Bone marrow (tissue), 2 donors: Measurements from ENCODE around the gene MTG2.

Experiments
- DNase-seq, 2 donors: peaks; one replicate each; lab custom pipeline; 2025; lab: John Stamatoyannopoulos, UW

MTG2 gene

DNA sequence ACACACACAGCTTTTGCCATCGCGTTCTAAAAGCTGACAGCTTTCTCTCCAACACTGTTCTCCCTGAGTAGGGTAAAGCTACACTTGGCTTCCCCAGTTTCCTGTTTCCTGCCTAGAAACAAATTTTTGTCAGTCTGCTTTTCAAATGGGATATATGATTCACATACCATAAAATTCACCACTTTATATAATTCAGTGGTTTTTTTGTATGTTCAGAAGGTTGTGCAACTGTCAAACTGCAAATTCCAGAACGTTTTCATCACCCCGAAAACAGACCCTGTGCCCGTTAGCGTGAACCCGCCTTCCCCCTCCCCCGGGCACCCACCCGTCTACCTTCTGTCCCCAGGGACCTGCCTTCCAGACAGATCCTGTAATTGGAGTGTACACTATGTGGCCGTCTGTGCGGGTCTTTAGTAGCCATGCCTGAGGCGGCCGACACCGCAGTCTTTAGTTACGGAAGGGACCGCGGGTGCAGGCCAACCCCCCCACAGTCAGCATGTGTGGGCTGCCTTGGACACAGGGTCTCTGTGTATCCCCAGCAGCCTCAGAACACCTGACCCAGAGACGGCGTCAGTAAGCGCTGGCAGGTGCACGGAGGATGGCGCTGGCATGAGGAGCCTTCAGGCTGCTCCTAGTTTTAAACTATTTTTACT lies 20.7 kb downstream of the MTG2 start:
- DNase-seq: no peak

DNA sequence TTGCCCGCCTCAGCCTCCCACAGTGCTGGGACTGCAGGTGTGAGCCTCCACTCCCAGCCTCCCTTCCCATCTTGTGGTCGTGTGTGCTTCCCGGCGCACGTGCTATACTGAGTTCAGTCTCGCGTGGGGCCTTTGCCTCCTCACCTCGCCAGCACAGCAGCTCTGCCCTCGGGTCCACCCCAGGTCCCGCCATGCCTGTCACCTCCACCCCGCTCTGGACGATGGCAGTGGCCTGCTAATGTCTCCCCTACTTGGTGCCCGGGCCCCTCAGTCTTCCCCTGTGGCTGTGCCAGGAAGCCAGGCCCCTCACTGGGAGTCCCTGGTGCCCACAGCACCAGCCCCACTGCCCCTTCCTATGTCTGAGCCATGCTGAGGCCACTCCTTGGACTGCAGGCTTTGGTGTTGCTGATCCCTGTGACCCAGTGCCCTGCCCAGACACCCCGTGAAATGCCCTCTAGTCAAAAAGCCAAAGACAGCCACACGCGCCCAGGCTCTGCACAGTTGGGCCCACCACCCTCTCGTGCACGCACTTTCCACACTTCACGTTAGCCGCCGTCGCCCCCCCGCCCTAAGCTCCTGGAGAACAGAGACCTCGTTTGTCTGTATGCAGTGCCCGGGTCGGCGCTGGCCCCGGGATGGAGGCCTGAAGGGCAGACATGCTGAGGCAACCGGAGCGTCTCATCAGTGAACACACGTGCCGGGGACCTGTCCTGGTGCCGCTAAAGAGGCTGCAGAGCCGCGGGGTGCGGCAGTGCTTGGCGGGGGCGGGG lies 23.0 kb downstream of the MTG2 start:
- DNase-seq: no peak

DNA sequence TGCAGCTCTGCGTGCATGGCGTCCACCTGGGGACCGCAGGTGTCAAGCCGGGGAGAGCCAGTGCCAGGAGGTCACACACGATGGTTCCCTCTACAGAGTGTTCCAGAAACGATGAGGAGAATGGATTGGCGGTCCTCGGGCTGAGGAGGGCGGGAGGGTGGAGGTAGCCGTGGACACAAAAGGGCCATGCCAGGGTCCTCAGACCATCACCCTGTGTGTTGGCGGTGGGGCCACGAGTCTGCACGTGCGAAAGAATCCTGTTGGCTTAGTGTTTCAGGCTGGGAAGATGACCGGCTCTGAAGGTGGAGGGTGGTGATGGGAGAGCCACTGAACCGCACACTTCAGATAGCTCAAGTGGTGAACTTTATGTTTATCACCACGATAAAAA lies 23.6 kb downstream of the MTG2 start:
- no peak for DNase-seq

DNA sequence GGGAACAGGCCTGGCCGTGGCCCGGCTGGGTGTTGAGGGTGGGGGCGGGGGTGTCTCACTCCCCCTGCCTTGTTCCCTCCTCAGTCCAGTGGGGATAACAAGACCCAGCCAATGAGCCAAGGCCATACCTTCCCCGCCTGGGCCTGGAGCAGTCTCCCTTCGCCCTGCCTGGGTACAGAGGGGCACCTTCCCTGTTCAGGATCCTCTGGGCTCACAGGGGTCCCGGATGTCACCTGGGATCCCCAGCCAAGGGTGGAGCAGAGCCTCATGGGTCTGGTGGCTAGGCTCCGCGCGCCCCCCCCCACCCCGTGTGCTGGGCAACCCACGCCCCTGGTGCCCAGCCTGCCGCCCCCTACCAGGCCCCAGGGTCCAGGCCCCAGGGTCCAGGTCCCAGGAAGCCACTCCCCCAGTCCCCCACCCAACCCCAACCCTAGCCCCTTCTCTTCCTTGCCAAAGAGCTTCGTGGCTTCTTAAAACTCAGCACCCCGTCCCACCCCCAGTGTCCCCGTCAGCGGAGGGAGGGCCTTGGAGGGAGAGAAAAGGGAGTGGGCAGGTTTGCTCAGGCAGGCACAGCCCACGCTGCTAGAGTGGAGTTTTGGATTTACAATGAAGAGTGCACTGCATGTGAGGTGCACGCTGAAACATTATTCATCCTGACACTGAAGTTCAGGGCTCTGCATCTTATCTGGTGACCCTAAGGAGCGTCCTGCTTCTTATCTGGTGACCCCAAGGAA lies 25.4 kb downstream of the MTG2 start:
- no peak for DNase-seq

DNA sequence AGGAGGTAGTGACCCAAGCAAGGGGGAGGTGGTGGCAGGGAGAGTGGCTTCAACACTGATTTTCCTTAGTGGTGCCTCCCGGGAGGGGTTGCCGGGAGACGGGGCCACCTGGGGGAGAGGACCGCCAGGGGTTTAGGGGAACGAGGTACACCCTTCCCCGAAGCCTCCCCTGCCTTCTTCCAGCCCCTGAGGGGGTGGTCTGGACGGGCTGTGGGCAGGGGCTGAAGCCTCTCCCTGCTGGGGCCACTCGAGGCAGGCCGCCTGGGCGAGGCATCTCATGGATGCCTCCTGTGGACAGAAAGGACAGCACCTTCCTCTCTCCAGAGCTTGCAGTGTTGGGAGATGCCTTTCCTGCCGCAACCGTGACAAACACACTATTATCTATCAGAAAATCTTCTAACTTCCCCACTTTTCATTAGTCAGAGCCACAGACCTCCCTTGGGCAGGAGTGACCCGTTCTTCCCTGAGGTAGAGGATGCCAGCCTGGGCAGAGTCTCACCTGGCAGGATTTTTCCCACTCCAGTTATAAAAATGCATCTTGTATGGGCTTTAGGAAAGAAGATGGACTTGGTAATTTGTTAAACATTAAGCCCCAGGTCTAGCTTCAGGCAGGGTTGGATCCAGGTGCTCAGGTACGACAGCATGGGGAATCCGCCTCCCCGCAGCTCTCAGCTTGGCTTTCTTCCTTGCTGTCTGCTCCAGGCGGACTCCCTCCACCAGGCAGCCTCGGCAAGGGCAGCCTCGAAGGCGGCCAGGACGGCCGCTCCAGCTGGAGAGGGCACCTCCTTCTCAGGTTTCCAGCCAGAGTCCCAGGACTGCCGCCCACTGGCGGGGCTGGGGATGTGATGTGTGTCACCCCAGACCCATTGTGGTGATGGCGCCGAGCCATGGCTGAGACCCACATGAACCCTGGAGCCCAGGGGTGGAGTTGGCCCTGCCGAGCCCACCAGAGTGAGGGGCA lies 26.2 kb downstream of the MTG2 start:
- no peak for DNase-seq

DNA sequence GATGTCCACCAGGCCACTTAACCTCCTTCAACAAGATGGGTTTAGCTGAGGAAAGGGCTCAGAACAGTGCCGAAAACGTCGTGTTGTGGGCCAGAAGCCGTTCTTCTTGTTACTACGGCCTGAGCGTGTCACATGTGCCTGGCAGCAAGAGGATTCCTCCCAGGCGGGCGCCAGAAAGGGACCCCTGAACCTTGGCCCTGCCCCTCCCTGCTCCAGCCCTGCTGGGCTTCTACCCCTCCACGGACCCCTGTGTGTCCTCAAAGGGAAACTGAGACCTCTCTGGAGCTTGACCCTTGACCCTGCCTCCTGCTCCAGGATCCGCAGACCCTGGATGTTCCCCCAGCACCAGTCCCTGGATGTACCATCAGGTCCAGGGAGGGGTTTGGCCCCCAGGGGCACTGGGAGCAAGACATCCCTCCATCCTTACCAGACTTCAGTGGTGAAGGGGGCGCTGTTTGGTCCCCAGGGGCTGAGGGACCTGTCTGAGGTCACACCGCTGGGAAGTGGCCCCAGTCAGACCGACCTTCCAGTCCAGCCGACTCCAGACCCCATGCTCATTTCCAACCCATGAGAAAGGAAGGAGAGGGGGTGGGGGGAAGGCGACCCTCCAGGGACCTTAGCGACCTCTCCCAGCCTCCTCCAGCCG lies 27.1 kb downstream of the MTG2 start:
- no peak for DNase-seq

DNA sequence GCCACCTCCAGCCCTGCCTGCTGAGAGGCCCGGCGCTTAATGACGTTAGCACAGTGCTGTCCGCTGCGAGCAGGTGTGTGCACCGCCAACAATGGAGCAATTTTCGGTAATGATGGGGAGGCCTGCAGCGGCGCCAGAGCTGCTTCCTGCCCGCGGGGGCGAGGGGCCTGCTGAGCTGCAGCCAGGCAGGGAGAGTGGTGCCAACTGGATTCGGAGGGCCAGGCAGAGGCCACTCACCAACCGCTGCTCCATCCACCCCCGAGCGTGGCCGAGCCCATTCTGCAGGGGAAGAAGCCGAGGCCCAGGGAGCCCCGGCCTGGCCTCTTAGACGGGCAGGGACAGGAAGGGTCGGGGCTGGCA lies 27.6 kb downstream of the MTG2 start:
- DNase-seq: no peak

DNA sequence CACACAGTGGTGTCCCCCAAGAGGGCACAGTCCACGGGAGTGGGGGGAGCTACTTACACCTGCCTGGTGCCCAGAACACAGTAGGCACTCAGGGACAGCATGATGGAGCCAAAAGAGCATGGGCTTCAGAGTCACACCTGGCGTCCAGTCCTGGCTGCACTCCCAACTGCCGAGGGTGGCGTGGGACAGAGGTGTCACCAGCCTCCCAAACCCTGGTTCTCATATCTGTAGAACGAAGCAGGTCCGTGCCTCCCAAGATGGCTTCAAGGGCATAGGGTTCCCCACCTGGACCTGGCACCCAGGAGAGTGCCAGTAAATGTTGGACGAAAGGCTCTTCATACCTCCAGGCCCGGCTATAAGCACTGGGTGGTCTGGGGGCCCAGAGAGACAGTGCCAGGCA lies 28.4 kb downstream of the MTG2 start:
- DNase-seq: no peak

DNA sequence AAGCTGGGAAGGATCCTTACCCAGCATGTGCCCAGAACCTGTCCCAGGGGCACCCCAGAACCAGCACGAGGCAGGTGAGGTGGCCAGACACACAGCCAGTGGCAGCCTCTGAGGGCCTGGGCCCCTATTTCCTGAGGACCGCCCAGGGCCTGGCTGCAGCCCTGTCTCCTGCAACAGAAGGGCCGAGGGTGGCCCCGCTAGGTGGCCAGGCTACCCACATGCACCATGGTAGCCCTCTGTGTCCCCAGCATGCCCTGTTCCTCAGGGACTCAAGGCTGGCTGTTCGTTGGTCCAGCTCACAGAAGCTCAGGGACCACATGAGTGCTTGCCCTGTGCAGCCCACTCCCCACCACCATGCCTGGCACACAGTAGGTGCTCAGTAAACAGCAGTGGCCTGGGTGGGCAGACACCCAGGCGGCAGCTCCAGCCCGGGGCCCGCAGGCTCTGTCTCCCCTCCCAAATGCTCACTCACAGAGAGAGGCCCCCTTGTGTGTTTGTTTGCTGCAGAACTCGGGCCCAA lies 29.0 kb downstream of the MTG2 start:
- no peak for DNase-seq

DNA sequence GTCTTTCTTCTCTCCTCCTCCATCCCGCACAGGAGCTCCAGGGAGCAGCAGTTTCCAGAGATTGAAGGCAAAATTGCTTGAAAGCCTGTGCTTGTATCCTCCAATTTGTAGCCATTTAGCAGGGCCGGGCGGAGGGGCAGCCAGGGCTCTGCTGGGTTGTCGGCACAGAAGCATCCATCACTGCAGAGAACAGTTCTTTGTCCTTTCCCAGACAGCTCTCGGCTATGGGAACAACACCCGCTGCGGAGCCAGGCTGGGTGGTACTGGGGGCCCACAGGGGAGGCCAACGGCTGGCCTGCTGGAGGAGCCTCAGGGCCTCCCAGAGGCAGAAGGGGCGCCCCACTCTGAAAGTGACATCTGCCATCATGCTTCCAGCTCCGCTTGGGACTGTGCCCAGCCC lies 29.5 kb downstream of the MTG2 start:
- no peak for DNase-seq

DNA sequence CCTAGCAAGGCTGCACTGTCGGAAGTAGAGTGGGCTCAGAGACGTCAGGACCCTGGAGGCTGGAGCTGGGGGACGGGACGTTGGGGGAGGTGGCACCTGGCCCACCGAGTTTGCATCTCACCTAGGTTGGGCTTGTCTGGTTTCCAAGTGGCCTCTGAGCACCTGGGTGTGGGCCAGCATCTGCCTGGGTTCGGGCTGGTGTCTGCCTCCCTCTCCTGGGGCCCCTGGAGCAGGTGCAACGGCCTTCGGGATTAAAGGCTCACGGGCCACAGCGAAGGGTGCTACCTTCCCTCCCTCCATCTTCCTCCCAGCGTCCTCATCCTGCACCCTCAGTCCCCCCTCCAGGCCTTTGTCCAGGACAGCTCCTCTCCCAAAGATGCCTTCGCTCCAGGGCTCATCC lies 31.2 kb downstream of the MTG2 start:
- DNase-seq: no peak

DNA sequence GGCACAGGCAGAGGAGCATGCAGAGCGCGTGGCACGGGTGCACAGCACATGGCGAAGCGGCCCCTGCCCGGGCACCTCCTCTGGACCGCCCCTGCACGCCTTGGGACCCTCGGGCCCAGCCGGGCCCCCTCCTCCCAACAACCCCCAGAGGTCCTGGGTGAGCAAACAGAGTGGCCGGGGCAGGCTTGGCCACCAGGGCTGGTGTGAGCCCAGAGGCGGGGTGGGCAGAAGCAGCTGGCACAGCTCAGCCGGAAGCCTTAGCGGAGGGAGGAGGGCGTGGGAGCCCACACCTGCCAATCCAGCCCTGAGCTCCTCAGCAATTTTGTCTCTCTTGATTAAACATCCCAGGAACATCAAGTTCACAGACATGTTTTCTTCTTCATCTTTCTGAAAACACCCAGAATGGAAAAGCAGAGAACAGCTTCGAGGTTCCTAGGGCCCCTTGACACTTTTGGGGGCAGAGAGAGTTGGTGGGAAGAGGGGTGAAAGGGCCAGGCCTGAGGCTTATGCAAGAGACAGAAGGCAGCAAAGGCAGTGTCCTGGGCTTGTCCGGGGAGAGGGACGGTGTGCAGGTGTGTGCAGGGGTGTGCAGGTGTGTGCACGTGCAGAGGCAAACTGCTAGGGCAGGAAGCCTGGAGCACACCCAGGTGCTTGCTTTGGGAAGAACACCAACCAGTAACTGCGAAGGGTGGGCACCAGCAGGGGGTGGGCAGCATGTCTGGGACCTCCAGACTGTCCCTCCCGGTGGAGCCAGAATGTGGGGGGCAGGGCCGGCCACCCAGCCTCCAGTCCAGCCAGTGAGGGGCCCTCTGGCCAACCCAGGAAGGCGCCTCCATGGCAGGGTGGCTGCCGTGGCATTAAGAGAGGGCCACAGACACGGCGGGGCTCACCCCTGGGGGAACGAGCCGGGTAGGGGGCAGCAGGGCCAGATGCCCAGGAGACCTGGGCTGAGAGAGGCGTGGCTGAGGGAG lies 32.5 kb downstream of the MTG2 start:
- no peak for DNase-seq

DNA sequence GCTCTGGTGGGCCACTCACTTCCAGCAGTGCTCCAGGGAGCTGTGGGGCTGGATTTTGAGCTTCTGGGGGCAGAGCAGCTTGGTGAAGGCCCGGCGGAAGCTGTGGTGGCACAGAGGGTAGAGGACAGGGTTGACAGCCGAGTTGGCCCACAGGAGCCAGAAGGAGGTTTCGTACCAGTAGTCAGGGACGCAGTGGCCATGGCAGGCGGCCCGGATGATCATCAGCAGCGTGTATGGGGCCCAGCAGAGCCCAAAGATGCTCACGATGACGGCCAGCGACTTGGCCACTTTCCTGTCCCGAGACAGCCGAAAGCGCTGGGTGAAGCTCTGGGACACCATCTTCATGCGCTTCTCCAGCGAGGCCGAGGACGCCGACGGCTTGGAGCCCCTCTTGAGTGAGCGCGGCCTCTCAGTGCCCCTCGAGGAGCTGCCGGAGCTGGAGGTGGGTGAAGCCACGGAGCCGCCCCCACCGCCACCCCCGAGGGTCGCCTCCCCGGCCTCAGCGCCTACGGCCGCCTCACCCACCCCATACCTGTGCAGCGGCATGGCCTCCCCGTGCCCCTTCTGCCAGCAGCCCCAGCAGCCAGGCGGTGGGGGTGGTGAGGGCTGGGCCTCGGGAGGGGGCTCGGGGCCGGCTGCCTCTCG lies 33.3 kb downstream of the MTG2 start:
- DNase-seq: no peak

DNA sequence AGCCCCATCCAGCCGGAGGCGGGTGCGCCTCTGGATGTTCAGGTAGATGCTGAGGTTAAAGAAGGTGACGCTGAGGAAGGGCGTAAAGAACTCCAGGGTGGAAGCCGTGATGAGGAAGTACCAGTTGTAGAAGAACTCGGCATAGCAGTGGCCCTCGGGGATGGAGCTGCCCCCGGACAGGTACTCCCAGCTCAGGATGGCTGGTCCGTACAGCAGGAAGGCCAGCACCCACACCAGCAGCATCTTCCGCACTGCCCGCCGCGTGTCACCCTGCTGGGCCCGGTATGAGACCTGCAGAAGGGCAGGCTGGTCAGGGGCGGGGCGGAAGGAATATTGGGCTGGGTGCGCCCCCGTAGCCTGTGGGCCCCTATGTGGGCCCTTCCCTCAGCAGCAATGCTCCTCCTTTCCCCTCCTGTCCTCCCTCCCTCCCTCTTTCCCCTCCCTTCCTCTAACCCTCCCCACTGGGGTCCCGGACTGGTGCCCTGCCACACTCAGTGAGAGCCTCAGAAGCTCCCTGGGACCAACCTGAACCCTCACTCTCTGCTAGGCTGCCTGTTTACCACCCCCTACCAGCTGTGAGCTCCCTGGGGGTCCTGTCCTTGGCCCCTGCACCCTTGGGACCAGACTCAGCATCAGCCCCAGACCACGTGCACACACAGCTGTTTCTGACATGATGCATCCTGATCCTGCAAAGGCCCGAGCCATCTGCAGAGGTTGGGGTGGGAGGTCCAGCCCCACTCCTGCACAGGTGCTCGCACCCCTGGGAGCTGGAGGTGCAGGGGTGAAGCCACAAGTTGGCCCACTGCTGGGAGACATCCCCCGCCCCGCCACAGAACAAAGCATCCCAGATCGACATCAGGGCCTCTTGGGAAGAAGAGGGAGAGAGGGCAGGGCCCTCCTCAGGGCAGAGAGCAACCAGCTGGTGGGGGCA lies 34.1 kb downstream of the MTG2 start:
- no peak for DNase-seq

DNA sequence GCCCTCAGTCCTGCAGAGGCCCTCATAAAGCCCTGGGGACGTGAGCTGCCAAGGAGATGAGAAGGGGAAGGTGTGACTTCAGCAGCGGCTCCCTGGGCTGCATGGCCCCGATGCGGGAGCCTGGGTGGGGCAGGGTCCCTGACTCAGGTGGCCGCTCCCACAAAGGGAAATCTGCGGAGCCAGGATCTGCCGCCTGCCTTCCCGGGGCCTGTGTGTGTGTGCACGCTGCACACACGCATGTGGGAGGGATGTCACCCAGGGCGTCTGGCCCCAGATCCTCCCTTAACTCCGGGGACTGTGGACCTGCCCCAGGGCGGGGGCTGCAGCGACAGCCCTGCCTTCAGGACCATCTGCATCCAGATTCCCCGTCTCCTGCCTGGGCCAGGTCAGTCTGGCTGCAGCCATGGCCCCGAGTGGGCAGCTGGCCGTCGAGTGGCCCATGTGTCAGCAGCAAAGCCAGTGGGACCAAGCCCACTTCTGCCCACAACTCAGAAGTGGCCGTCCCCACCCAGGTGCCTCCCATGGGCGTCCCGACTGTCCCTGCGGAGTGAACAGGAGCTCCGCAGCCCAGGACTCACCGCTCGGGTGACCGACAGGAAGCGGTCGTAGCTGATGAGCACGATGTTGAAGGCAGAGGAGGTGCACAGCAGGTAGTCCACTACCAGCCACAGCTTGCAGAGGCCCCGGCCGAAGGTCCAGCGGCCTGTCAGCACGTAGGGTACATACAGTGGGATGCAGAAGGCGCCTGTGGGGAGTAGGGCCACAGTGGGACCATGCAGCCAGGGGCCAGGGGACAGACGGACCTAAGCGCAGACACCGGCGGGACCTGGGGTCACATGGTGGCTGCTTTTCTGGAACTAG lies 35.3 kb downstream of the MTG2 start:
- DNase-seq: no peak

DNA sequence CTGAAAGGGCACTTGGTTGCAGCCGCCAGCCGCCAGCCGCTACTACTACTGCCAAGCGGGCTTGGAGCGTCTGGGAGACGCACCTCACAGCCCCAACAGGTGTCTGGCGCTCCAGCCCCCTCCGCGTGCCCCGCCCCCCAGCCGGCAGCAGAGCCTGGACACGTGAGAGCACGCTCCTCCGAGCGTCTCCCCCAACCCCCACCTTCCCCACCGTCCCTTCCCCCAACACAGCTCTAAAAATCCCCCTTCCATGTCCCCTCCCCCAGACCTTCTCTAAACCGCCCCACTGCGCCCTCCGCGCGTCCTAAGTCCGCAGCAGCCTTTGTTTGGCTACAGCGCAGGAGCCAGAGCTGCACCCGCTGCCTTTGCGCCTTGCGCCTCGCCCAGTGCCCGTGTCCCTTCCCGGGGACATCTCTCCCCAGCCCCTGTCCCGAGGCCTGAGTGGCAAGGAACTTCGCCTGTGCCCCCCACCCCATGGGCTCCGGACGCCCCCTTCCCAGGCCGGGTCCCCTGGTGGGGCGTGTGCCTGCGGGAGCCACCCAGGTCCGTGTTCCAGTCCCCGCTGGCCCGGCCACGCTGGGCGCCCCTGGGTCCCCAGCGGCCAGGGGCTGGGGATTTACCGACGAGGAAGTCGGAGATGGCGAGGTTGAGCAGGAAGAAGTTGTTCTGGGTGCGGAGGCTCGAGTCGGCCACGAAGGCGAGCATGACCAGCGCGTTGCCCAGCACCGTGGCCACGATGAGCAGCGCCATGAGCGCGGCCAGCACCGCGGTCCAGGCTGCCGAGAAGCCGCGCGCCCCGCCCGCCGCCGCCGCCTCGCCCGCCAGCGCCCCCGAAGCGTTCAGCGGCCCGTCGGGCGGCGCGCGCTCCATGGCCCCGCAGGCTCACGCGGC lies 36.5 kb downstream of the MTG2 start:
- DNase-seq: no peak
